HUES48 (cell line): Measurements from ENCODE around the gene CMSS1.

ENCODE experiments used
- H3K27ac ChIP-seq: one replicate; pipeline ENCODE4 v1.7.0; 2013; ENCODE audit warnings: low read depth, low read length, inconsistent platforms
- H3K27me3 ChIP-seq: 2 replicates; pipeline ENCODE4 v1.6.1; 2013; ENCODE audit warnings: mild to moderate bottlenecking, low read length; ENCODE audit not compliant: control insufficient read depth, insufficient read depth
- H3K36me3 ChIP-seq: 2 replicates; pipeline ENCODE4 v1.6.1; 2013; ENCODE audit warnings: low read length; ENCODE audit not compliant: control insufficient read depth, insufficient read depth
- H3K4me1 ChIP-seq: 2 replicates; pipeline ENCODE4 v1.6.1; 2013; ENCODE audit warnings: mild to moderate bottlenecking, low read length; ENCODE audit not compliant: control insufficient read depth, insufficient read depth
- H3K4me3 ChIP-seq: 2 replicates; pipeline ENCODE4 v1.5.1; 2013; ENCODE audit warnings: mild to moderate bottlenecking, low read depth, low read length
- H3K9ac ChIP-seq: 2 replicates; pipeline ENCODE4 v1.6.1; 2013; ENCODE audit warnings: mild to moderate bottlenecking, low read depth, low read length, moderate library complexity
- H3K9me3 ChIP-seq: 2 replicates; pipeline ENCODE4 v1.6.1; 2013; ENCODE audit warnings: low read length; ENCODE audit not compliant: control insufficient read depth, insufficient read depth

The CMSS1 gene

GRCh38 chr3:99817437-99818240, at the start of gene CMSS1:
TSS of gene CMSS1 (plus strand) at chr3:99817862.
- Histone ChIP-seq H3K36me3 (no peaks in the 10 kb centered on the region), H3K9ac (peak within 1 kb of the TSS; percentile 84), H3K27ac (peak within 1 kb of the TSS; percentile 55), H3K27me3 (no peaks in the 10 kb centered on the region), H3K9me3 (no peaks in the 10 kb centered on the region), H3K4me3 (peak within 1 kb of the TSS; percentile 86), H3K4me1 (peaks cover 4% of the 10 kb centered on the region)

GRCh38 chr3:99768126-99768525, 49.5 kb upstream of the CMSS1 start:
- H3K36me3 ChIP-seq, result no peaks in the 10 kb centered on the region
- no peak overlapping the region for H3K4me3 ChIP-seq
- no peaks in the 10 kb centered on the region for H3K9me3 ChIP-seq
- H3K9ac ChIP-seq, result no peak overlapping the region
- H3K4me1 ChIP-seq, result peaks cover 7% of the 10 kb centered on the region; the same call in 1 of the 2 replicates
- H3K27me3 ChIP-seq, result no peaks in the 10 kb centered on the region
- H3K27ac ChIP-seq, result no peak overlapping the region

- Histone ChIP-seq H3K9ac (no peak overlapping the region), H3K27me3 (no peaks in the 10 kb centered on the region), H3K9me3 (no peaks in the 10 kb centered on the region), H3K4me1 (peaks cover 7% of the 10 kb centered on the region; the same call in 1 of the 2 replicates), H3K36me3 (no peaks in the 10 kb centered on the region), H3K27ac (no peak overlapping the region), H3K4me3 (no peak overlapping the region)
Measured at GRCh38 chr3:99768808-99769501, 48.7 kb upstream of the CMSS1 start.

GRCh38 chr3:99772171-99772570, 45.5 kb upstream of the CMSS1 start:
- Histone ChIP-seq H3K36me3 (no peaks in the 10 kb centered on the region), H3K27ac (no peak overlapping the region), H3K9ac (no peak overlapping the region), H3K27me3 (no peaks in the 10 kb centered on the region), H3K4me3 (no peak overlapping the region), H3K9me3 (no peaks in the 10 kb centered on the region), H3K4me1 (no peaks in the 10 kb centered on the region)

GRCh38 chr3:99772671-99773070, 45.0 kb upstream of the CMSS1 start:
- Histone ChIP-seq H3K27ac (no peak overlapping the region), H3K9ac (no peak overlapping the region), H3K9me3 (no peaks in the 10 kb centered on the region), H3K4me3 (no peak overlapping the region), H3K4me1 (no peaks in the 10 kb centered on the region), H3K27me3 (no peaks in the 10 kb centered on the region), H3K36me3 (no peaks in the 10 kb centered on the region)

- Histone ChIP-seq H3K36me3 (no peaks in the 10 kb centered on the region), H3K4me3 (no peak overlapping the region), H3K27ac (no peak overlapping the region), H3K9me3 (no peaks in the 10 kb centered on the region), H3K4me1 (no peaks in the 10 kb centered on the region), H3K9ac (no peak overlapping the region), H3K27me3 (no peaks in the 10 kb centered on the region)
Measured at GRCh38 chr3:99774467-99774866, 43.2 kb upstream of the CMSS1 start.

GRCh38 chr3:99776516-99777209, 41.0 kb upstream of the CMSS1 start:
- Histone ChIP-seq H3K27me3 (no peaks in the 10 kb centered on the region), H3K9ac (no peak overlapping the region), H3K4me3 (no peak overlapping the region), H3K36me3 (no peaks in the 10 kb centered on the region), H3K4me1 (no peaks in the 10 kb centered on the region), H3K27ac (no peak overlapping the region), H3K9me3 (no peaks in the 10 kb centered on the region)

- H3K9me3 ChIP-seq, result no peaks in the 10 kb centered on the region
- no peak overlapping the region for H3K27ac ChIP-seq
- no peaks in the 10 kb centered on the region for H3K4me1 ChIP-seq
- no peak overlapping the region for H3K4me3 ChIP-seq
- H3K27me3 ChIP-seq, result no peaks in the 10 kb centered on the region
- H3K9ac ChIP-seq, result no peak overlapping the region
- H3K36me3 ChIP-seq, result no peaks in the 10 kb centered on the region
Measured at GRCh38 chr3:99777210-99777549, 40.5 kb upstream of the CMSS1 start.

GRCh38 chr3:99777708-99778107, 40.0 kb upstream of the CMSS1 start:
- no peaks in the 10 kb centered on the region for H3K27me3 ChIP-seq
- H3K27ac ChIP-seq, result no peak overlapping the region

GRCh38 chr3:99780749-99781148, 36.9 kb upstream of the CMSS1 start:
- Histone ChIP-seq H3K4me3 (no peak overlapping the region), H3K36me3 (no peaks in the 10 kb centered on the region), H3K9ac (no peak overlapping the region), H3K27ac (no peak overlapping the region), H3K27me3 (no peaks in the 10 kb centered on the region), H3K9me3 (no peaks in the 10 kb centered on the region), H3K4me1 (no peaks in the 10 kb centered on the region)

More at GRCh38 chr3:99777708-99778107, 40.0 kb upstream of the CMSS1 start:
- Histone ChIP-seq H3K9me3 (no peaks in the 10 kb centered on the region), H3K4me3 (no peak overlapping the region), H3K4me1 (no peaks in the 10 kb centered on the region), H3K36me3 (no peaks in the 10 kb centered on the region), H3K9ac (no peak overlapping the region)

GRCh38 chr3:99781761-99782160, 35.9 kb upstream of the CMSS1 start:
- no peak overlapping the region for H3K27ac ChIP-seq

More at GRCh38 chr3:99781761-99782160, 35.9 kb upstream of the CMSS1 start:
- no peaks in the 10 kb centered on the region for H3K27me3 ChIP-seq
- no peak overlapping the region for H3K4me3 ChIP-seq
- no peaks in the 10 kb centered on the region for H3K36me3 ChIP-seq
- no peak overlapping the region for H3K9ac ChIP-seq
- H3K9me3 ChIP-seq, result no peaks in the 10 kb centered on the region
- H3K4me1 ChIP-seq, result no peaks in the 10 kb centered on the region
